ENCODE results near the gene FAM111A. TPM values are rescaled to one million over a fixed set of nuclear protein-coding genes. Genes with fewer than 3 reads are reported as not detected.

Gene FAM111A
- total and polyA plus RNA-seq, 9 of the 15 experiments (the other 6 are each of a cell fraction or from before 2014, with no cell fraction given) = 14.8 to 30.6 (median 20.1) TPM

GRCh38 chr11:59191890-59192289 is 49.2 kb downstream of the FAM111A start:
- ATAC-seq (no peak), FAIRE-seq (no peak), DNase-seq (ENCODE audit: extremely low read depth in 1 of 4, low spot score in 3 of 4) (no peak)
- Histone ChIP-seq H4K20me1 (replicated peaks; ENCODE audit: control insufficient read depth, insufficient read depth, low read length) (no peaks in the 10 kb centered on the region), H3K9ac (ENCODE audit: insufficient read depth in 1 of 2, low read depth in 2 of 2, low read length in 2 of 2) (no peak overlapping the region), H3K4me3 (no peak overlapping the region), H3K9me1 (ENCODE audit: control insufficient read depth, insufficient read depth, low read length) (no peaks in the 10 kb centered on the region), H3K27me3 (ENCODE audit: control insufficient read depth in 2 of 2, insufficient read depth in 2 of 2, low read length in 2 of 2) (peaks cover 4 to 42% of the 10 kb centered on the region in 2 experiments; a peak in 4 of 5 replicates), H3K79me2 (ENCODE audit: control insufficient read depth, insufficient read depth, low read length) (no peaks in the 10 kb centered on the region), H2AFZ (ENCODE audit: low read depth, low read length) (no peak overlapping the region), H3K27ac (ENCODE audit: extremely low read depth, low read depth, low read length) (no peak overlapping the region), H3K9me3 (replicated peaks; ENCODE audit: control insufficient read depth, insufficient read depth, low read depth, low read length) (no peaks in the 10 kb centered on the region), H3K4me1 (replicated peaks in 1 of 2; ENCODE audit: control insufficient read depth in 2 of 2, insufficient read depth in 2 of 2, low read length in 2 of 2) (no peaks in the 10 kb centered on the region), H3K4me2 (ENCODE audit: insufficient read depth, low read length) (no peak overlapping the region), H3K36me3 (ENCODE audit: control insufficient read depth, insufficient read depth, low read length) (no peaks in the 10 kb centered on the region)
- in situ Hi-C loops (cut with MboI) = loop anchor here (25.0 kb wide), 1 partner anchor 495 kb away; no protein-coding TSS in a partner anchor
- intact Hi-C loops (cut with micrococcal nuclease) = no loop called here
- TF ChIP-seq ZBTB49 (CRISPR knock-in tag; IDR thresholded peaks at IDR 0.05; ENCODE audit: borderline replicate concordance) (no peak), POLR2AphosphoS5 (IDR thresholded peaks at IDR 0.05; ENCODE audit: control insufficient read depth, insufficient read depth, low read depth, low read length) (no peak), CREBBP (IDR thresholded peaks at IDR 0.05; ENCODE audit: low read depth, low read length) (no peak), ZFP36 (IDR thresholded peaks at IDR 0.05; ENCODE audit: low read depth, low read length, partially characterized antibody) (no peak), ZSCAN29 (IDR thresholded peaks at IDR 0.05) (no peak), BRD4 (IDR thresholded peaks at IDR 0.05) (no peak), BCLAF1 (IDR thresholded peaks at IDR 0.05; ENCODE audit: borderline replicate concordance in 1 of 2, control insufficient read depth in 1 of 2, low read depth in 2 of 2, low read length in 1 of 2) (no peak), CREB5 (CRISPR knock-in tag; IDR thresholded peaks at IDR 0.05) (no peak), RNF2 (IDR thresholded peaks at IDR 0.05) (no peak), TAF15 (IDR thresholded peaks at IDR 0.05; ENCODE audit: low read depth, low read length) (no peak), ARID3B (CRISPR knock-in tag; IDR thresholded peaks at IDR 0.05; ENCODE audit: borderline replicate concordance) (no peak)
- ChIA-PET CTCF (ENCODE audit: low intra/inter-chr PET ratio) (no interaction called here), POLR2A (interaction anchor here (0.6 to 1.0 kb wide), 2 partner anchors 12 to 221 kb away, joined by 3 read pairs; no protein-coding TSS in a partner anchor)
- WGBS (ENCODE audit: insufficient coverage, low coverage, missing lambda C conversion rate) = 0% methylated on average over 8 of the region's 8 CpGs
- no TSS peak for BruUV-seq (replicated peaks)
